MM.1S (cell line): ENCODE data around the gene FMN1.

Source experiments
- CTCF ChIP-seq: fragments of 300-600 bp; sonication (generic); IDR thresholded peaks from 2 replicates; pipeline ENCODE4 v1.5.1; 2016; ENCODE audit warnings: antibody characterized with exemption, low read length, mixed read lengths
- EZH2 ChIP-seq: fragments of 300-600 bp; sonication (generic); optimal IDR thresholded peaks from 2 replicates; pipeline ENCODE3; 2017; ENCODE audit warnings: low read depth, mild to moderate bottlenecking, antibody characterized with exemption, low read length, mixed read lengths

GRCh38 chr15:32923176-32923575 is 271.3 kb downstream of the FMN1 start:
- TF ChIP-seq CTCF (no peak), EZH2 (no peak)
